ENCODE data around the gene EPHB1.

DNA sequence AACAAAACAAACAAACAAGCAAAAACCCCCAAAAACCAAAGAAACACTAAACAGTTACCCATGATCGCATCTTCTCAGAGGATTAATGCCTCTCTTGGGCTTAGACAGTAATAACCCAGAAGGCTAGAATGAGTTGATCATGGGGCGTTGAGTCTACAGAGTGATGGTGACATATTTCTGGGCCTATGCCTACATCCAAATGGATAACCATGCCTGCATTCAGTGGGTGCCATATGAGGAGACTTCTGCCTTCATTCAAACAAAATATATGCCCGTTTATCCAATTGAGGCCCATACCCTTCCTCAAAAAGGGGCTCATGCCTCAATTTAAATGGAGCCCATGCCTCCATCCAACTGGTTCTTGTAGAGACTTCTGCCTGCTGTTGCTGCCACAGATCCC lies 284.0 kb downstream of the EPHB1 start:
- TF ChIP-seq POLR2AphosphoS5 (IDR thresholded peaks at IDR 0.05; ENCODE audit: low read depth, low read length) (no peak), TAF1 (IDR thresholded peaks at IDR 0.05; ENCODE audit: borderline replicate concordance, insufficient read depth, low read length) (no peak), SIN3A (IDR thresholded peaks at IDR 0.05; ENCODE audit: borderline replicate concordance, insufficient read depth, low read length) (no peak), FOXP2 (optimal IDR thresholded peaks at IDR 0.05; ENCODE audit: borderline replicate concordance, extremely low read depth, extremely low read length, insufficient read depth) (no peak)
- TF ChIP-seq, protein P1, sequence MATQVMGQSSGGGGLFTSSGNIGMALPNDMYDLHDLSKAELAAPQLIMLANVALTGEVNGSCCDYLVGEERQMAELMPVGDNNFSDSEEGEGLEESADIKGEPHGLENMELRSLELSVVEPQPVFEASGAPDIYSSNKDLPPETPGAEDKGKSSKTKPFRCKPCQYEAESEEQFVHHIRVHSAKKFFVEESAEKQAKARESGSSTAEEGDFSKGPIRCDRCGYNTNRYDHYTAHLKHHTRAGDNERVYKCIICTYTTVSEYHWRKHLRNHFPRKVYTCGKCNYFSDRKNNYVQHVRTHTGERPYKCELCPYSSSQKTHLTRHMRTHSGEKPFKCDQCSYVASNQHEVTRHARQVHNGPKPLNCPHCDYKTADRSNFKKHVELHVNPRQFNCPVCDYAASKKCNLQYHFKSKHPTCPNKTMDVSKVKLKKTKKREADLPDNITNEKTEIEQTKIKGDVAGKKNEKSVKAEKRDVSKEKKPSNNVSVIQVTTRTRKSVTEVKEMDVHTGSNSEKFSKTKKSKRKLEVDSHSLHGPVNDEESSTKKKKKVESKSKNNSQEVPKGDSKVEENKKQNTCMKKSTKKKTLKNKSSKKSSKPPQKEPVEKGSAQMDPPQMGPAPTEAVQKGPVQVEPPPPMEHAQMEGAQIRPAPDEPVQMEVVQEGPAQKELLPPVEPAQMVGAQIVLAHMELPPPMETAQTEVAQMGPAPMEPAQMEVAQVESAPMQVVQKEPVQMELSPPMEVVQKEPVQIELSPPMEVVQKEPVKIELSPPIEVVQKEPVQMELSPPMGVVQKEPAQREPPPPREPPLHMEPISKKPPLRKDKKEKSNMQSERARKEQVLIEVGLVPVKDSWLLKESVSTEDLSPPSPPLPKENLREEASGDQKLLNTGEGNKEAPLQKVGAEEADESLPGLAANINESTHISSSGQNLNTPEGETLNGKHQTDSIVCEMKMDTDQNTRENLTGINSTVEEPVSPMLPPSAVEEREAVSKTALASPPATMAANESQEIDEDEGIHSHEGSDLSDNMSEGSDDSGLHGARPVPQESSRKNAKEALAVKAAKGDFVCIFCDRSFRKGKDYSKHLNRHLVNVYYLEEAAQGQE (IDR thresholded peaks at IDR 0.05; ENCODE audit: insufficient read depth in 1 of 2, low read depth in 2 of 2, low read length in 2 of 2) = no peak

All from PFSK-1 (cell line).